Activated naive CD4-positive, alpha-beta T cell treated with anti-CD3 and anti-CD28 coated beads for 36 hours (primary cell): ENCODE results near the gene NNT. TPM values are rescaled to one million over a fixed set of nuclear protein-coding genes. Genes with fewer than 3 reads are reported as not detected.
"Not testable (repeated sequence)": the region's sequence is repeated elsewhere in the genome, so short reads cannot be mapped to it uniquely, and the experiment has no call there.

Experiments
- CTCF ChIA-PET: fragments of 350-600 bp; sonication (Branson Sonifier 250); formaldehyde crosslinking; loops from one replicate; lab custom pipeline; 2021; ENCODE audit warnings: antibody characterized with exemption; lab: Charles Lee
- DNase-seq: peaks from one replicate; pipeline ENCODE4 v3.0.0-alpha.2; 2020
- H3K27ac Mint-ChIP-seq: one replicate; pipeline ENCODE4 v1.8.0; 2021; ENCODE audit warnings: mild to moderate bottlenecking, mixed read lengths
- H3K27me3 Mint-ChIP-seq: one replicate; pipeline ENCODE4 v1.8.0; 2021; ENCODE audit warnings: low read depth, mixed read lengths
- H3K36me3 Mint-ChIP-seq: one replicate; pipeline ENCODE4 v1.8.0; 2021; ENCODE audit warnings: low read depth, mixed read lengths
- H3K4me1 Mint-ChIP-seq: one replicate; pipeline ENCODE4 v1.8.0; 2021; ENCODE audit warnings: low read depth, mixed read lengths
- H3K4me3 Mint-ChIP-seq: one replicate; pipeline ENCODE4 v1.8.0; 2021; ENCODE audit warnings: mild to moderate bottlenecking, moderate library complexity, mixed read lengths
- H3K9me3 Mint-ChIP-seq: one replicate; pipeline ENCODE4 v1.8.0; 2021; ENCODE audit warnings: mixed read lengths
- intact Hi-C: fragments of 100-400 bp; cut with micrococcal nuclease; formaldehyde crosslinking; loops from one replicate; pipeline ENCODE4 v1.15.1; 2023
- total RNA-seq, 2 experiments: library from RNA; stranded (reverse); gene quantifications; one replicate each; pipeline ENCODE4 v1.2.3, GENCODE V29; 2021

The NNT gene
- total RNA-seq, 2 experiments from 2014 or later = 98.4 to 98.9 TPM

- peaks cover 3% of the 10 kb centered on the region for H3K27me3 Mint-ChIP-seq
- H3K9me3 Mint-ChIP-seq = no peaks in the 10 kb centered on the region
- no peaks in the 10 kb centered on the region for H3K36me3 Mint-ChIP-seq
- intact Hi-C loops = no loop called here
- H3K4me3 Mint-ChIP-seq = no peak overlapping the region
- no peak for DNase-seq
- CTCF ChIA-PET = no interaction called here
- H3K4me1 Mint-ChIP-seq = no peaks in the 10 kb centered on the region
- H3K27ac Mint-ChIP-seq = no peak overlapping the region
Observed at GRCh38 chr5:43567967-43568366, 35.0 kb upstream of the NNT start.

- Mint-ChIP-seq H3K27ac (no peak overlapping the region), H3K36me3 (no peaks in the 10 kb centered on the region), H3K27me3 (no peaks in the 10 kb centered on the region), H3K9me3 (no peaks in the 10 kb centered on the region), H3K4me1 (no peaks in the 10 kb centered on the region), H3K4me3 (no peak overlapping the region)
- no peak for DNase-seq
- CTCF ChIA-PET = no interaction called here
- intact Hi-C loops = no loop called here
Observed at GRCh38 chr5:43569236-43569746, 33.7 kb upstream of the NNT start.

- CTCF ChIA-PET = no interaction called here
- no peak for DNase-seq
- H3K27ac Mint-ChIP-seq = no peak overlapping the region
- intact Hi-C loops = loop anchor here (2.0 kb wide), 1 partner anchor 22 kb away; no protein-coding TSS in a partner anchor
- no peaks in the 10 kb centered on the region for H3K9me3 Mint-ChIP-seq
- no peaks in the 10 kb centered on the region for H3K27me3 Mint-ChIP-seq
- H3K4me3 Mint-ChIP-seq = no peak overlapping the region
- peaks cover 9% of the 10 kb centered on the region for H3K36me3 Mint-ChIP-seq
- H3K4me1 Mint-ChIP-seq = no peaks in the 10 kb centered on the region
Observed at GRCh38 chr5:43570450-43571158, 32.4 kb upstream of the NNT start.

- Mint-ChIP-seq H3K4me1 (no peaks in the 10 kb centered on the region), H3K27me3 (no peaks in the 10 kb centered on the region), H3K9me3 (no peaks in the 10 kb centered on the region), H3K4me3 (no peak overlapping the region), H3K36me3 (peaks cover 12% of the 10 kb centered on the region), H3K27ac (no peak overlapping the region)
- no peak for DNase-seq
- intact Hi-C loops = loop anchor here (2.0 kb wide), 1 partner anchor 22 kb away; no protein-coding TSS in a partner anchor
- CTCF ChIA-PET = no interaction called here
Observed at GRCh38 chr5:43571237-43571636, 31.7 kb upstream of the NNT start.

- H3K4me3 Mint-ChIP-seq = no peak overlapping the region
- H3K36me3 Mint-ChIP-seq = peaks cover 16% of the 10 kb centered on the region
- H3K9me3 Mint-ChIP-seq = no peaks in the 10 kb centered on the region
- intact Hi-C loops = no loop called here
- H3K27ac Mint-ChIP-seq = no peak overlapping the region
- H3K27me3 Mint-ChIP-seq = no peaks in the 10 kb centered on the region
- CTCF ChIA-PET = no interaction called here
- no peaks in the 10 kb centered on the region for H3K4me1 Mint-ChIP-seq
- DNase-seq = no peak
Observed at GRCh38 chr5:43572357-43572756, 30.6 kb upstream of the NNT start.

- Mint-ChIP-seq H3K36me3 (peaks cover 16% of the 10 kb centered on the region), H3K9me3 (no peaks in the 10 kb centered on the region), H3K4me3 (no peak overlapping the region), H3K27ac (no peak overlapping the region), H3K27me3 (no peaks in the 10 kb centered on the region), H3K4me1 (no peaks in the 10 kb centered on the region)
- no peak for DNase-seq
- CTCF ChIA-PET = no interaction called here
- intact Hi-C loops = no loop called here
Observed at GRCh38 chr5:43573058-43573457, 29.9 kb upstream of the NNT start.

- H3K9me3 Mint-ChIP-seq, H3K27ac Mint-ChIP-seq, H3K4me1 Mint-ChIP-seq, H3K27me3 Mint-ChIP-seq, DNase-seq, intact Hi-C loops, H3K4me3 Mint-ChIP-seq: not testable (repeated sequence)
- H3K36me3 Mint-ChIP-seq = peaks cover 13% of the 10 kb centered on the region
- CTCF ChIA-PET = interaction anchor here (0.8 kb wide), 1 partner anchor 136 kb away, joined by 3 read pairs; no protein-coding TSS in a partner anchor
Observed at GRCh38 chr5:43580402-43581210, 22.4 kb upstream of the NNT start.

- H3K4me3 Mint-ChIP-seq = no peak overlapping the region
- no peaks in the 10 kb centered on the region for H3K4me1 Mint-ChIP-seq
- no peak for DNase-seq
- peaks cover 10% of the 10 kb centered on the region for H3K36me3 Mint-ChIP-seq
- intact Hi-C loops = no loop called here
- H3K27me3 Mint-ChIP-seq = no peaks in the 10 kb centered on the region
- CTCF ChIA-PET = no interaction called here
- H3K9me3 Mint-ChIP-seq = no peaks in the 10 kb centered on the region
- H3K27ac Mint-ChIP-seq = no peak overlapping the region
Observed at GRCh38 chr5:43581398-43581797, 21.6 kb upstream of the NNT start.

GRCh38 chr5:43582082-43583005, 20.6 kb upstream of the NNT start:
- H3K9me3 Mint-ChIP-seq = no peaks in the 10 kb centered on the region
- no peak overlapping the region for H3K27ac Mint-ChIP-seq
- no peaks in the 10 kb centered on the region for H3K27me3 Mint-ChIP-seq
- intact Hi-C loops = no loop called here
- H3K36me3 Mint-ChIP-seq = peaks cover 6% of the 10 kb centered on the region
- H3K4me3 Mint-ChIP-seq = no peak overlapping the region
- CTCF ChIA-PET = no interaction called here
- no peaks in the 10 kb centered on the region for H3K4me1 Mint-ChIP-seq
- no peak for DNase-seq

- Mint-ChIP-seq H3K27ac (no peak overlapping the region), H3K9me3 (no peaks in the 10 kb centered on the region), H3K4me1 (no peaks in the 10 kb centered on the region), H3K4me3 (no peak overlapping the region), H3K36me3 (peaks cover 8% of the 10 kb centered on the region), H3K27me3 (no peaks in the 10 kb centered on the region)
- intact Hi-C loops = no loop called here
- CTCF ChIA-PET = interaction anchor here (1.1 kb wide), 1 partner anchor 24 kb away, joined by 6 read pairs; no protein-coding TSS in a partner anchor
- DNase-seq = no peak
Observed at GRCh38 chr5:43583724-43584123, 19.3 kb upstream of the NNT start.

GRCh38 chr5:43584166-43584699, 18.7 kb upstream of the NNT start:
- Mint-ChIP-seq H3K36me3 (peaks cover 7% of the 10 kb centered on the region), H3K4me3 (no peak overlapping the region), H3K27ac (no peak overlapping the region), H3K4me1 (no peaks in the 10 kb centered on the region), H3K9me3 (no peaks in the 10 kb centered on the region), H3K27me3 (no peaks in the 10 kb centered on the region)
- CTCF ChIA-PET = interaction anchor here (1.1 kb wide), 1 partner anchor 24 kb away, joined by 6 read pairs; no protein-coding TSS in a partner anchor
- intact Hi-C loops = no loop called here
- DNase-seq = no peak

GRCh38 chr5:43588842-43589241, 14.1 kb upstream of the NNT start:
- CTCF ChIA-PET = no interaction called here
- Mint-ChIP-seq H3K27ac (no peak overlapping the region), H3K27me3 (no peaks in the 10 kb centered on the region), H3K36me3 (peaks cover 7% of the 10 kb centered on the region), H3K4me3 (no peak overlapping the region), H3K9me3 (no peaks in the 10 kb centered on the region), H3K4me1 (no peaks in the 10 kb centered on the region)
- intact Hi-C loops = no loop called here
- DNase-seq = no peak
